ENCODE data around the gene PARD3. TPM values are rescaled to one million over a fixed set of nuclear protein-coding genes. Genes with fewer than 3 reads are reported as not detected.

The PARD3 gene
- total and polyA plus RNA-seq, 8 donors: 25.6 to 54.5 (median 47.8) TPM

GRCh38 chr10:34141032-34141680 is 673.9 kb downstream of the PARD3 start:
- ATAC-seq (no peak), DNase-seq (no peak)
- Histone ChIP-seq H3K27me3 (no peaks in the 10 kb centered on the region), H3K4me1 (no peaks in the 10 kb centered on the region), H3K27ac (no peak overlapping the region), H3K4me3 (no peak overlapping the region), H3K9me3 (no peaks in the 10 kb centered on the region), H3K36me3 (no peaks in the 10 kb centered on the region)
- no peak for TF ChIP-seq CTCF (IDR thresholded peaks at IDR 0.05)
- intact Hi-C loops (cut with DNase I): no loop called here

DNA sequence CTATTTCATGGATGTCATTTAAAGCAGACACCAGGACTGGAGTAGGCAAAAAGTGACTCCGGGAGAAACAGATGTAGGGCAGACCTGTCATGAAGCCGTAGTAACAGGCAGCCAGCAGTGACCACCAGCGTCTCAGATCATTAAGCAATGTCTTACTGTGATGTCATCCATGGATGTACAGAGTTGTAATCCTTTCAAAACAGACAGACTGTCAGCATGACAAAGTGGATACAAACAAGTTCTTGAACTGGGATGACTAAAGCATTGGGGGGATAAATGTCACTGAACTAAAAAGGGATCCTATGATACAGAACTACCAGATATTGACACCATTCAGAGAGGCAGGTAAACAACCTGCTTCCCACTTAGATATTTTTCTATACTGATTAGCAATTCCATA is 675.5 kb downstream of the PARD3 start:
- H3K4me3 ChIP-seq: no peak overlapping the region
- H3K27ac ChIP-seq: no peak overlapping the region
- no peak for ATAC-seq
- no peaks in the 10 kb centered on the region for H3K27me3 ChIP-seq
- intact Hi-C loops (cut with DNase I): no loop called here
- H3K36me3 ChIP-seq: no peaks in the 10 kb centered on the region
- H3K9me3 ChIP-seq: no peaks in the 10 kb centered on the region
- no peaks in the 10 kb centered on the region for H3K4me1 ChIP-seq
- no peak for TF ChIP-seq CTCF (IDR thresholded peaks at IDR 0.05)
- no peak for DNase-seq

- intact Hi-C loops (cut with DNase I): no loop called here
- no peaks in the 10 kb centered on the region for H3K27me3 ChIP-seq
- TF ChIP-seq CTCF (IDR thresholded peaks at IDR 0.05): no peak
- no peak for DNase-seq
- no peaks in the 10 kb centered on the region for H3K9me3 ChIP-seq
- no peak overlapping the region for H3K27ac ChIP-seq
- no peak overlapping the region for H3K4me3 ChIP-seq
- H3K4me1 ChIP-seq: no peaks in the 10 kb centered on the region
- H3K36me3 ChIP-seq: no peaks in the 10 kb centered on the region
- ATAC-seq: no peak
Measured at GRCh38 chr10:34137955-34138354, 677.1 kb downstream of the PARD3 start.

DNA sequence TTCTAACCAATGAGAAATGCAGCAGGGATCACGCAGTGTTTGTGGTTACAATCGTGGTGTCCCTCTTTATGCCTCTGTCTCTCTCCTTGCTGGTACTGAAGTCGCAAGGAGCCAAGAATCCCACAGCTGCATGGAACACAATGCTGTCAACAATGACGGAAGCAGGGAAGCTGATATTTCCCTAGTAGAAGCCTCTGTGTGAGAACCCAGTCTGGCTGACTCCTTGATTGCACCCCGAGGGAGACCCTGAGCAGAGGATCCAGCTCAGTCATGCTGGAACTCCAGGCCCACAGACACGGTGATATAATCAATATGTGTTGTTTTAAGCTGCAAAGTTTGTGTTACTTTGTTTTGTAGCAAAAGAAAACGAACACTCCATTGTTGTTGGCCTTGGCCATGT is 677.9 kb downstream of the PARD3 start:
- H3K27ac ChIP-seq: no peak overlapping the region
- no peaks in the 10 kb centered on the region for H3K27me3 ChIP-seq
- intact Hi-C loops (cut with DNase I): no loop called here
- H3K36me3 ChIP-seq: no peaks in the 10 kb centered on the region
- H3K4me3 ChIP-seq: no peak overlapping the region
- H3K4me1 ChIP-seq: no peaks in the 10 kb centered on the region
- no peak for ATAC-seq
- H3K9me3 ChIP-seq: no peaks in the 10 kb centered on the region
- no peak for DNase-seq
- TF ChIP-seq CTCF (IDR thresholded peaks at IDR 0.05): no peak

GRCh38 chr10:34135515-34135914 is 679.6 kb downstream of the PARD3 start:
- Histone ChIP-seq H3K4me1 (no peaks in the 10 kb centered on the region), H3K27ac (no peak overlapping the region), H3K9me3 (no peaks in the 10 kb centered on the region), H3K4me3 (no peak overlapping the region), H3K27me3 (no peaks in the 10 kb centered on the region), H3K36me3 (no peaks in the 10 kb centered on the region)
- no peak for TF ChIP-seq CTCF (IDR thresholded peaks at IDR 0.05)
- ATAC-seq (no peak), DNase-seq (no peak)
- intact Hi-C loops (cut with DNase I): no loop called here
